GM12892 (cell line): ENCODE measurements around the gene MAP2K4.

ENCODE experiments used
- POLR2A ChIP-seq: IDR thresholded peaks from 2 replicates; pipeline ENCODE4 v1.6.1; 2011; ENCODE audit warnings: low read depth, low read length, control low read depth
- POLR2AphosphoS5 ChIP-seq: IDR thresholded peaks from 2 replicates; pipeline ENCODE4 v1.6.1; 2011; ENCODE audit warnings: low read depth, low read length, control low read depth
- TAF1 ChIP-seq: IDR thresholded peaks from 2 replicates; pipeline ENCODE4 v1.6.1; 2011; ENCODE audit warnings: low read depth, mild to moderate bottlenecking, control low read depth, low read length, borderline replicate concordance

DNA sequence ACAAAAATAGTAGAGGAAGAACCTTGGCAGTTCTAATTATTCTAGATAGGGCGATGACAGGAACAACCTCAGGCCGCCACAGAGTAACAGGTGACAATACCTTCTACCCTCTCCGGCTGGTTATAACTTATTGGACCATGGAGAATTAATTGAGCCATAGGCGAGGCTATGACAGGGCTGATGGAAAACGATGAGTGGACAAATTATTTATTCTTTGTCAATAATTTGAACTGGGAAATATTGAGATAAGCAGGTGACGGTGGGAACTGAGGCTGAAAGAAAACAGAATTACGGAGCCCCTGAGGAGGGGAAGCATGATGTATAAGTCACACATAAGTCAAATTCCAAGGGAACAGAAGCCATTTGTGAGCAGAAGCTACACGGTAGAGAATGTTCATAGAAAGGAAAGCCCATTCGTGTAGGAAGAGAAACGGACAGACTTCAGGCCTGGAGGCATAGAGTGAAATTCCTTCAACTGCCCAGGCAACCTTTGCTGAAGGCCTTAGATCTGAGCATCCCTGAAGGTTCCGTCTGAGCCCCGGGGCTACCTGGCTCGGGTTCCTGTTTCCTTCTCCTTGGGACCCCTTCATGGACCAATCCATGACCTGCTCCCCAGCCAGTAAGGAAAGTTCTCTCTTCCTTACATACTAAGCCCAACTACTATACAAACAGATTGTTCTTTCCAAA lies 158.1 kb downstream of the MAP2K4 start:
- TF ChIP-seq TAF1 (no peak), POLR2A (no peak), POLR2AphosphoS5 (no peak)
